ENCODE data around the gene MRPL18.
"Not testable (repeated sequence)": the region's sequence is repeated elsewhere in the genome, so short reads cannot be mapped to it uniquely, and the experiment has no call there.

The MRPL18 gene

GRCh38 chr6:159806021-159806458 lies 15.8 kb downstream of the MRPL18 start:
- H3K4me3 ChIP-seq (ENCODE audit: low read depth, low read length) = no peak overlapping the region
- TF ChIP-seq CTCF (IDR thresholded peaks at IDR 0.05; ENCODE audit: borderline replicate concordance, insufficient read depth, low read depth, low read length) = no peak

GRCh38 chr6:159807150-159807858 lies 17.0 kb downstream of the MRPL18 start:
- H3K4me3 ChIP-seq (ENCODE audit: low read depth, low read length) = no peak overlapping the region
- no peak for TF ChIP-seq CTCF (IDR thresholded peaks at IDR 0.05; ENCODE audit: borderline replicate concordance, insufficient read depth, low read depth, low read length)

- no peak for TF ChIP-seq CTCF (IDR thresholded peaks at IDR 0.05; ENCODE audit: borderline replicate concordance, insufficient read depth, low read depth, low read length)
- no peak overlapping the region for H3K4me3 ChIP-seq (ENCODE audit: low read depth, low read length)
Measured at GRCh38 chr6:159808647-159809046, 18.4 kb downstream of the MRPL18 start.

DNA sequence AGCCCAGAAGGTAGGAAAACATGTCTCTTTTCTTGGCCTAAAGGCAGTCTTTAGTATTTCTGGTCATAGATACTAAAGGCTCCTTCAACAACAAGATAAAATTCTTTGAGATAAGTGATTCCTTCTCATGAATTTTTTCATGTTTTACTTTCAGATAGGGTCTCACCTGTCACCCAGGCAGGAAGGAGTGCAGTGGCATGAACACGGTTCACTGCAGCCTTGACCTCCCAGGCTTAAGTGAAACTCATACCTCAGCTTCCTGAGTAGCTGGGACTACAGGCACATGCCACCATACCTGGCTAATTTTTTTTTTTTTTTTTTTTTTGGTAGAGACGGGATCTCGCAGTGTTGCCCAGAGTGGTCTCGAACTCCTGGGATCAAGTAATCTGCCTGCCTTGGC lies 18.9 kb downstream of the MRPL18 start:
- TF ChIP-seq CTCF (IDR thresholded peaks at IDR 0.05; ENCODE audit: borderline replicate concordance, insufficient read depth, low read depth, low read length) = no peak
- no peak overlapping the region for H3K4me3 ChIP-seq (ENCODE audit: low read depth, low read length)

DNA sequence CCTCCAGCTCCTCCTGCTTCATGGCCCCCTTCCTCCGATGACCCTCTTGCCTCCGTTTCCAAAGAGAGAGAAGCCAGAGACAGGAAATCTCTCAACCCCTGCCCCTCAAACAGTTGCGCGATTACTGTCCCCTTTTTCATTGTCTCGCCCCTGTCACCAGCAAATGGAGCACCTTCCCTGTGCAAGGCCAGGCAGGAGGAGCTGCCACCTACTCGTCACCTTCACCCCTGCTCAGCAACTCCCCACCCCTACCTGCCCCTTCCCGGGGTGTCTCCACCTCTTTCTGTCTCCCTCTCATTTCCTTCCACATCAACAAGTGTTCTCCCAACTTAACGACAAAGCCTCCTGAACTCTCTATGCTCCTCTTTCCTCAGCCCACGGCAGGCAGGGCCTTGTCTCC lies 23.5 kb downstream of the MRPL18 start:
- no peak overlapping the region for H3K4me3 ChIP-seq (ENCODE audit: low read depth, low read length)
- TF ChIP-seq CTCF (IDR thresholded peaks at IDR 0.05; ENCODE audit: borderline replicate concordance, insufficient read depth, low read depth, low read length) = no peak

- no peak overlapping the region for H3K4me3 ChIP-seq (ENCODE audit: low read depth, low read length)
- TF ChIP-seq CTCF (IDR thresholded peaks at IDR 0.05; ENCODE audit: borderline replicate concordance, insufficient read depth, low read depth, low read length) = no peak
Measured at GRCh38 chr6:159815410-159815809, 25.1 kb downstream of the MRPL18 start.

GRCh38 chr6:159816775-159817174 lies 26.5 kb downstream of the MRPL18 start:
- H3K4me3 ChIP-seq (ENCODE audit: low read depth, low read length) = not testable (repeated sequence)

Data from GM12875 (cell line).